Ovary (tissue), 9 donors: ENCODE data around the gene ITPR2. TPM values are rescaled to one million over a fixed set of nuclear protein-coding genes. Genes with fewer than 3 reads are reported as not detected.

Source experiments
- DNase-seq, 5 donors: peaks; one replicate each; pipeline ENCODE4 v3.0.0-alpha.2; 2019 to 2020
- H3K27ac ChIP-seq, 2 donors: fragments of 200-600 bp; one replicate each; pipeline versions ENCODE4 v1.5.1 to v1.8.0; 2019 to 2022
- H3K27me3 ChIP-seq: fragments of 200-600 bp; one replicate; pipeline ENCODE4 v1.8.0; 2022
- H3K36me3 ChIP-seq: fragments of 200-600 bp; sonication (generic); one replicate; pipeline ENCODE4 v1.5.1; 2019
- H3K4me1 ChIP-seq: one replicate; pipeline ENCODE4 v1.8.1; 2013; ENCODE audit warnings: mild to moderate bottlenecking, moderate library complexity; ENCODE audit not compliant: insufficient read depth
- H3K4me3 ChIP-seq: fragments of 200-600 bp; sonication (generic); one replicate; pipeline ENCODE4 v1.5.1; 2017
- H3K9me3 ChIP-seq, 2 donors: fragments of 200-600 bp in 1 of 2; sonication (generic) in 1 of 2; one replicate each; pipeline versions ENCODE4 v1.5.1 to v1.8.1; 2013 to 2019; ENCODE audit warnings: mild to moderate bottlenecking in 1 of 2, moderate library complexity in 1 of 2
- EP300 ChIP-seq: sonication (generic); formaldehyde crosslinking; IDR thresholded peaks from one replicate; pipeline ENCODE4 v1.6.1; 2017; ENCODE audit warnings: antibody characterized with exemption
- POLR2A ChIP-seq: fragments of 450-650 bp; IDR thresholded peaks from one replicate; pipeline ENCODE4 v1.6.1; 2017; ENCODE audit warnings: antibody characterized with exemption, mild to moderate bottlenecking, moderate library complexity
- WGBS, 3 donors: extraction: QIAGEN DNeasy Blood & Tissue Kit in 1 of 3; methylation state at CpG; one replicate each; pipeline versions ENCODE4 v1.1.5 to v1.1.7; 2013 to 2017; 5-methylcytosine and 5-hydroxymethylcytosine counted together
- intact Hi-C, 4 donors: fragments of 100-400 bp; cut with DNase I; formaldehyde crosslinking; loops; one replicate each; pipeline versions ENCODE4 v1.11.0 to v1.15.1; 2022 to 2023
- polyA plus RNA-seq, 2 donors: library from polyadenylated mRNA; stranded (reverse); fragments of 200-250 nt in 1 of 2; fragments of 350-450 nt in 1 of 2; fragmentation: Illumina TruSeq in 1 of 2; extraction: RNeasy Lipid Tissue Mini Kit (QIAGEN cat#74804) in 1 of 2; gene quantifications; one replicate each; pipeline ENCODE4 v1.2.3, GENCODE V29; 2013 to 2014
- total RNA-seq, 7 donors: library from RNA; depleted of rRNA in 2 of 7; stranded (reverse); fragments of >200 nt in 2 of 7; fragmentation: NEBNext Ultra II Directional in 3 of 7; extraction: Animal tissue kit (Norgen Biotek cat#: 25700) in 3 of 7; gene quantifications; one replicate each; pipeline versions ENCODE4 v1.1.0 to v1.2.4, GENCODE V29; 2016 to 2023
- TF ChIP-seq, protein P1 (sequence below), 3 donors: fragments of 450-650 bp in 2 of 3; fragments of 200-600 bp in 1 of 3; IDR thresholded peaks; one replicate each; pipeline versions ENCODE4 v1.5.1 to v1.8.0; 2016 to 2022; ENCODE audit warnings: antibody characterized with exemption in 3 of 3, mild to moderate bottlenecking in 1 of 3
- donor health status: DM: no; HTN: no; CAD: no; lungs with moderate emphysema.
- donor health status: DM: no; HTN: no; CAD: no.
- donor health status: Bipolar disorder and iron deficiency.
- donor health status: DM: yes; HTN: yes; CAD: no.
- donor health status: DM: no; HTN: no; CAD: no.
- donor health status: DM: yes; HTN: yes; CAD: no.

ITPR2 gene
- total and polyA plus RNA-seq, 9 donors, result 5.9 to 51.1 (median 32.9) TPM

DNA sequence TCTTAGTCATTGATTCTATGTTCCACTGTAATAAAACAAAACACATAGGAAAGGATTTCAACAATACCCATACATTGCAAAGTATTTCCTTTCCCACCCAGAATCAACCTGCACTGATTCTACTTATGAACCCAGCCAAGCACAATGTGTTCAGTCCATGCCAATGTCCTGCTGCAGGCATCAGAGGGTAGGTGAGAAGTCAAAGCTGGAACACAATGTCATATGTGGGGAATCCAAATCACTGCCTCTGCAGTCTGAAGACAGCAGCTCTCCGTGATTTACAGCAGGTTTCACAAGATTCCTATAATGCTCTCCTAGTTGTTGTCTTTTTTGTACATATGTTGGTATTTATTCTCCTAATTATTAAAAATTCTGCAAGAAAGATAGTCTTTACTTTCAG lies 25.7 kb downstream of the ITPR2 start:
- Histone ChIP-seq H3K4me1 (no peaks in the 10 kb centered on the region), H3K27me3 (no peaks in the 10 kb centered on the region), H3K4me3 (no peak overlapping the region), H3K9me3 (no peaks in the 10 kb centered on the region), H3K27ac (no peak overlapping the region), H3K36me3 (no peaks in the 10 kb centered on the region)
- TF ChIP-seq, protein P1, sequence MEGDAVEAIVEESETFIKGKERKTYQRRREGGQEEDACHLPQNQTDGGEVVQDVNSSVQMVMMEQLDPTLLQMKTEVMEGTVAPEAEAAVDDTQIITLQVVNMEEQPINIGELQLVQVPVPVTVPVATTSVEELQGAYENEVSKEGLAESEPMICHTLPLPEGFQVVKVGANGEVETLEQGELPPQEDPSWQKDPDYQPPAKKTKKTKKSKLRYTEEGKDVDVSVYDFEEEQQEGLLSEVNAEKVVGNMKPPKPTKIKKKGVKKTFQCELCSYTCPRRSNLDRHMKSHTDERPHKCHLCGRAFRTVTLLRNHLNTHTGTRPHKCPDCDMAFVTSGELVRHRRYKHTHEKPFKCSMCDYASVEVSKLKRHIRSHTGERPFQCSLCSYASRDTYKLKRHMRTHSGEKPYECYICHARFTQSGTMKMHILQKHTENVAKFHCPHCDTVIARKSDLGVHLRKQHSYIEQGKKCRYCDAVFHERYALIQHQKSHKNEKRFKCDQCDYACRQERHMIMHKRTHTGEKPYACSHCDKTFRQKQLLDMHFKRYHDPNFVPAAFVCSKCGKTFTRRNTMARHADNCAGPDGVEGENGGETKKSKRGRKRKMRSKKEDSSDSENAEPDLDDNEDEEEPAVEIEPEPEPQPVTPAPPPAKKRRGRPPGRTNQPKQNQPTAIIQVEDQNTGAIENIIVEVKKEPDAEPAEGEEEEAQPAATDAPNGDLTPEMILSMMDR (IDR thresholded peaks at IDR 0.05), result no peak
- TF ChIP-seq EP300, result no peak
- no peak for TF ChIP-seq POLR2A
- intact Hi-C loops, result no loop called here
- WGBS, 3 donors, result 96 to 98% (median 97%) methylated on average over 1 of the region's 1 CpG
- no peak for DNase-seq

DNA sequence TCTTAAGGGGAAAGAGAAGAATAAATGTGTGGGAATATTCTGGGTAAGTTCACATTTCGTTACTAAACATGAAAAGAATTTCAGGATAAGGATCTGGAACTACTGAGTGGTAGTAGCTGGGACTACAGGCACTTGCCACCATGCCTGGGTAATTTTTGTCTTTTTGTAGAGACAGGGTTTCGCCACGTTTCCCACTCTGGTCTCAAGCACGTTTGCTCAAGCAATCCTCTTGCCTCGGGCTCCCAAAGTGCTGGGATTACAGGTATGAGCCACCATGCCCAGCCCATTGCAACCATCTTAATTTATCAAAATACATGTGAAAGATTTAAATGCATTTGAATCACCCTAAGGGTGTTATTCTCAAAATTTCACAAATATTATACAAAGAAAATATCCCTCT lies 26.4 kb downstream of the ITPR2 start:
- no peak for DNase-seq

GRCh38 chr12:26805401-26805971 lies 27.5 kb downstream of the ITPR2 start:
- H3K4me3 ChIP-seq, result no peak overlapping the region
- no peaks in the 10 kb centered on the region for H3K27me3 ChIP-seq
- WGBS, 3 donors, result 95 to 97% (median 96%) methylated on average over 5 of the region's 5 CpGs
- H3K27ac ChIP-seq, result no peak overlapping the region
- no peaks in the 10 kb centered on the region for H3K9me3 ChIP-seq
- no peak for DNase-seq
- intact Hi-C loops, result no loop called here
- no peaks in the 10 kb centered on the region for H3K4me1 ChIP-seq
- TF ChIP-seq, protein P1 (IDR thresholded peaks at IDR 0.05), result no peak
- no peak for TF ChIP-seq POLR2A
- no peak for TF ChIP-seq EP300
- no peaks in the 10 kb centered on the region for H3K36me3 ChIP-seq

More for the DNA sequence above, 26.4 kb downstream of the ITPR2 start:
- Histone ChIP-seq H3K36me3 (no peaks in the 10 kb centered on the region), H3K9me3 (no peaks in the 10 kb centered on the region), H3K27ac (no peak overlapping the region), H3K4me1 (no peaks in the 10 kb centered on the region), H3K4me3 (no peak overlapping the region), H3K27me3 (no peaks in the 10 kb centered on the region)
- WGBS, 3 donors, result 94 to 96% (median 95%) methylated on average over 5 of the region's 5 CpGs
- intact Hi-C loops, result no loop called here
- TF ChIP-seq, protein P1 (IDR thresholded peaks at IDR 0.05), result no peak
- no peak for TF ChIP-seq POLR2A
- no peak for TF ChIP-seq EP300

DNA sequence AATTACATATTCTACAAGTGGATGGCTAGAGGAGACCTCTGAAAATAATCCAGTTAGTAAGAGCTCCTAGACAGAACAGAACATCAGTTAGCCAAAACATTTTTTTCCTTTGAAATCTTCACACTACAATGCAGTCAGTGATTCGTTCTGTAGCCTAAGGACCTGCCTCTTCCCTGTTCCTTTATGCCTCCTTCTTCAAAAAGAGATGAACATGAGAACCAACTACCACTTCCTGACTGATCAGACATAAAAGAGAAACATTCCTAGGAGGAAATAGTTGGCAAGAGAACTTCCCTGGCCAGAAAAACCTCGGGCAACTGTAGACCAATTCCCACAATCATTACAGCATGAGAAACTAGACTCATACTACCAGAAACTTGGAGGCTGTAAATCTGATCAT lies 29.4 kb downstream of the ITPR2 start:
- H3K27ac ChIP-seq, result no peak overlapping the region
- WGBS, 3 donors, result 2 to 13% (median 4%) methylated on average over 2 of the region's 2 CpGs

More for the DNA sequence above, 29.4 kb downstream of the ITPR2 start:
- Histone ChIP-seq H3K9me3 (no peaks in the 10 kb centered on the region), H3K4me1 (no peaks in the 10 kb centered on the region), H3K36me3 (no peaks in the 10 kb centered on the region), H3K27me3 (no peaks in the 10 kb centered on the region), H3K4me3 (no peak overlapping the region)
- intact Hi-C loops, result no loop called here
- TF ChIP-seq EP300, result no peak
- TF ChIP-seq, protein P1 (IDR thresholded peaks at IDR 0.05), result no peak
- DNase-seq, result no peak
